HepG2 (cell line): ENCODE measurements around the gene B9D2. TPM values are rescaled to one million over a fixed set of nuclear protein-coding genes. Genes with fewer than 3 reads are reported as not detected.

Experiments
- ATF1 ChIP-seq: IDR thresholded peaks from 2 replicates; pipeline ENCODE4 v1.6.1; 2016; ENCODE audit warnings: mild to moderate bottlenecking, control low read depth
- HOXA7 ChIP-seq: sonication (generic); formaldehyde crosslinking; IDR thresholded peaks from 2 replicates; pipeline ENCODE4 v1.8.1; 2022; ENCODE audit warnings: mild to moderate bottlenecking, missing genetic modification reagents, moderate library complexity
- MAFF ChIP-seq: IDR thresholded peaks from 2 replicates; pipeline ENCODE4 v1.6.1; 2011; ENCODE audit warnings: low read depth, low read length, improper control_type of control experiment
- NCOA5 ChIP-seq: sonication (generic); formaldehyde crosslinking; IDR thresholded peaks from 2 replicates; pipeline ENCODE4 v1.4.0; 2020; ENCODE audit warnings: missing genetic modification reagents
- SIX4 ChIP-seq: sonication (generic); formaldehyde crosslinking; IDR thresholded peaks from 2 replicates; pipeline ENCODE4 v1.4.0; 2020; ENCODE audit warnings: missing genetic modification reagents
- TCF7 ChIP-seq: sonication (generic); IDR thresholded peaks from 2 replicates; pipeline ENCODE4 v1.6.1; 2016; ENCODE audit warnings: antibody characterized with exemption, low read depth
- YEATS2 ChIP-seq: sonication (generic); formaldehyde crosslinking; IDR thresholded peaks from 2 replicates; pipeline ENCODE4 v1.4.0; 2020; ENCODE audit warnings: missing genetic modification reagents, borderline replicate concordance
- ZFP90 ChIP-seq: sonication (generic); formaldehyde crosslinking; IDR thresholded peaks from 2 replicates; pipeline ENCODE4 v1.8.0; 2022; ENCODE audit warnings: missing genetic modification reagents, mild to moderate bottlenecking, inconsistent platforms, borderline replicate concordance
- ZIK1 ChIP-seq: sonication (generic); formaldehyde crosslinking; IDR thresholded peaks from 2 replicates; pipeline ENCODE4 v1.5.0; 2020; ENCODE audit warnings: mild to moderate bottlenecking, low read depth, missing genetic modification reagents, borderline replicate concordance
- ZNF20 ChIP-seq: sonication (generic); formaldehyde crosslinking; IDR thresholded peaks from 2 replicates; pipeline ENCODE4 v1.4.0; 2020; ENCODE audit warnings: mild to moderate bottlenecking, moderate library complexity, missing genetic modification reagents
- ZNF251 ChIP-seq: sonication (generic); formaldehyde crosslinking; IDR thresholded peaks from 2 replicates; pipeline ENCODE4 v1.9.0; 2021; ENCODE audit warnings: mild to moderate bottlenecking, missing genetic modification reagents
- ZNF510 ChIP-seq: sonication (generic); formaldehyde crosslinking; IDR thresholded peaks from 2 replicates; pipeline ENCODE4 v1.4.0; 2020; ENCODE audit warnings: low read depth, mild to moderate bottlenecking, missing genetic modification reagents
- ZNF646 ChIP-seq: sonication (generic); formaldehyde crosslinking; IDR thresholded peaks from 2 replicates; pipeline ENCODE4 v1.9.0; 2021; ENCODE audit warnings: mild to moderate bottlenecking, missing genetic modification reagents
- ZNF660 ChIP-seq: sonication (generic); formaldehyde crosslinking; IDR thresholded peaks from 2 replicates; pipeline ENCODE4 v1.5.1; 2020; ENCODE audit warnings: mild to moderate bottlenecking, low read depth, missing genetic modification reagents, borderline replicate concordance
- ZNF691 ChIP-seq: sonication (generic); formaldehyde crosslinking; IDR thresholded peaks from 2 replicates; pipeline ENCODE4 v1.4.0; 2020; ENCODE audit warnings: missing genetic modification reagents, low read depth, mild to moderate bottlenecking, borderline replicate concordance
- ZNF784 ChIP-seq: sonication (generic); formaldehyde crosslinking; IDR thresholded peaks from 2 replicates; pipeline ENCODE4 v1.5.1; 2020; ENCODE audit warnings: missing genetic modification reagents, mild to moderate bottlenecking, borderline replicate concordance
- ZNF792 ChIP-seq: IDR thresholded peaks from 2 replicates; pipeline ENCODE4 v1.6.1; 2016
- polyA plus RNA-seq, 8 experiments: library from polyadenylated mRNA; depleted of rRNA in 3 of 8; stranded (reverse) in 7 of 8; unstranded in 1 of 8; fragments of >200 nt; fragmentation: Illumina TruSeq in 4 of 8; extraction: Trizol in 4 of 8; gene quantifications; 2 replicates each; pipeline versions ENCODE4 v1.2.1 to v1.2.3, GENCODE V29; 2011 to 2016; ENCODE audit warnings: low read depth in 4 of 8, missing spikeins in 1 of 8, mixed read lengths in 1 of 8; ENCODE audit not compliant: insufficient read depth in 1 of 8
- total RNA-seq, 5 experiments: library from RNA; depleted of rRNA; stranded (reverse); fragments of >200 nt; fragmentation: Illumina TruSeq; extraction: Trizol; gene quantifications; 2 replicates each; pipeline ENCODE4 v1.2.3, GENCODE V29; 2016; ENCODE audit warnings: low read depth in 1 of 5

Gene B9D2
- total and polyA plus RNA-seq, 2 of the 13 experiments (the other 11 are each of a cell fraction or from before 2014, with no cell fraction given), result 3.1 to 4.4 TPM

GRCh38 chr19:41377977-41378709 lies 14.2 kb upstream of the B9D2 start (continued):
- TF ChIP-seq ZNF646 (CRISPR knock-in tag), result no peak
- TF ChIP-seq ZNF660 (CRISPR knock-in tag), result no peak
- no peak for TF ChIP-seq MAFF
- no peak for TF ChIP-seq ZNF792 (CRISPR knock-in tag)
- no peak for TF ChIP-seq SIX4 (CRISPR knock-in tag)
- TF ChIP-seq ZNF784 (CRISPR knock-in tag), result no peak
- no peak for TF ChIP-seq ZIK1 (CRISPR knock-in tag)
- no peak for TF ChIP-seq ATF1
- no peak for TF ChIP-seq ZNF510 (CRISPR knock-in tag)
- no peak for TF ChIP-seq ZNF691 (CRISPR knock-in tag)
- TF ChIP-seq ZFP90 (CRISPR knock-in tag), result no peak
- TF ChIP-seq YEATS2, result no peak
- no peak for TF ChIP-seq NCOA5 (CRISPR knock-in tag)
- no peak for TF ChIP-seq ZNF251 (CRISPR knock-in tag)
- TF ChIP-seq ZNF20 (CRISPR knock-in tag), result no peak
- TF ChIP-seq TCF7, result no peak
- no peak for TF ChIP-seq HOXA7 (CRISPR knock-in tag)
